KMS-11 (cell line): ENCODE data around the gene TXNRD1.

ENCODE experiments used
- H2AFZ ChIP-seq: fragments of 200-600 bp; sonication (generic); 2 replicates; pipeline ENCODE4 v1.6.1; 2016; ENCODE audit warnings: antibody characterized with exemption, mixed run types, low read depth
- H3K27ac ChIP-seq: fragments of 200-600 bp; sonication (generic); 2 replicates; pipeline ENCODE4 v1.6.1; 2016; ENCODE audit warnings: mild to moderate bottlenecking, mixed run types
- H3K27me3 ChIP-seq: fragments of 200-600 bp; sonication (generic); 2 replicates; pipeline ENCODE4 v1.6.1; 2017; ENCODE audit warnings: mild to moderate bottlenecking, low read depth, mixed run types, moderate library complexity; ENCODE audit not compliant: insufficient read depth
- H3K36me3 ChIP-seq: fragments of 200-600 bp; sonication (generic); 2 replicates; pipeline ENCODE4 v1.6.1; 2017; ENCODE audit warnings: mild to moderate bottlenecking, mixed run types; ENCODE audit not compliant: insufficient read depth
- H3K4me1 ChIP-seq: fragments of 200-600 bp; sonication (generic); 2 replicates; pipeline ENCODE4 v1.6.1; 2016; ENCODE audit warnings: mild to moderate bottlenecking, low read depth, mixed run types; ENCODE audit not compliant: poor library complexity, severe bottlenecking
- H3K4me2 ChIP-seq: fragments of 200-600 bp; sonication (generic); 2 replicates; pipeline ENCODE4 v1.7.0; 2016; ENCODE audit warnings: mild to moderate bottlenecking, mixed run types
- H3K4me3 ChIP-seq: fragments of 200-600 bp; sonication (generic); IDR thresholded peaks from 2 replicates; pipeline ENCODE4 v1.6.1; 2017; ENCODE audit warnings: low read depth, low read length, mixed read lengths; ENCODE audit not compliant: insufficient read depth
- H3K79me2 ChIP-seq: fragments of 200-600 bp; sonication (generic); 2 replicates; pipeline ENCODE4 v1.6.1; 2016; ENCODE audit warnings: low read depth, mixed run types; ENCODE audit not compliant: insufficient read depth
- H3K9ac ChIP-seq: fragments of 200-600 bp; sonication (generic); 2 replicates; pipeline ENCODE4 v1.6.1; 2016; ENCODE audit warnings: mild to moderate bottlenecking, mixed run types
- H4K20me1 ChIP-seq: fragments of 200-600 bp; sonication (generic); 2 replicates; pipeline ENCODE4 v1.6.1; 2016; ENCODE audit warnings: mild to moderate bottlenecking, mixed run types; ENCODE audit not compliant: insufficient read depth
- TF ChIP-seq, protein P1 (sequence below): fragments of 200-600 bp; sonication (generic); conservative IDR thresholded peaks from 2 replicates; pipeline ENCODE4 v1.6.1; 2017; ENCODE audit warnings: low read depth, mild to moderate bottlenecking, antibody characterized with exemption, low read length, moderate library complexity, mixed read lengths

TXNRD1 gene

GRCh38 chr12:104294927-104295668, 79.5 kb downstream of the TXNRD1 start:
- Histone ChIP-seq H4K20me1 (peaks cover 7% of the 10 kb centered on the region; the same call in 1 of the 2 replicates), H3K36me3 (peaks cover 15% of the 10 kb centered on the region; the same call in 1 of the 2 replicates), H3K4me2 (no peak overlapping the region), H3K79me2 (peaks cover 93% of the 10 kb centered on the region), H3K9ac (no peak overlapping the region), H3K4me3 (no peak overlapping the region), H2AFZ (no peak overlapping the region), H3K4me1 (peaks cover 45% of the 10 kb centered on the region), H3K27me3 (no peaks in the 10 kb centered on the region), H3K27ac (no peak overlapping the region)
- TF ChIP-seq, protein P1, sequence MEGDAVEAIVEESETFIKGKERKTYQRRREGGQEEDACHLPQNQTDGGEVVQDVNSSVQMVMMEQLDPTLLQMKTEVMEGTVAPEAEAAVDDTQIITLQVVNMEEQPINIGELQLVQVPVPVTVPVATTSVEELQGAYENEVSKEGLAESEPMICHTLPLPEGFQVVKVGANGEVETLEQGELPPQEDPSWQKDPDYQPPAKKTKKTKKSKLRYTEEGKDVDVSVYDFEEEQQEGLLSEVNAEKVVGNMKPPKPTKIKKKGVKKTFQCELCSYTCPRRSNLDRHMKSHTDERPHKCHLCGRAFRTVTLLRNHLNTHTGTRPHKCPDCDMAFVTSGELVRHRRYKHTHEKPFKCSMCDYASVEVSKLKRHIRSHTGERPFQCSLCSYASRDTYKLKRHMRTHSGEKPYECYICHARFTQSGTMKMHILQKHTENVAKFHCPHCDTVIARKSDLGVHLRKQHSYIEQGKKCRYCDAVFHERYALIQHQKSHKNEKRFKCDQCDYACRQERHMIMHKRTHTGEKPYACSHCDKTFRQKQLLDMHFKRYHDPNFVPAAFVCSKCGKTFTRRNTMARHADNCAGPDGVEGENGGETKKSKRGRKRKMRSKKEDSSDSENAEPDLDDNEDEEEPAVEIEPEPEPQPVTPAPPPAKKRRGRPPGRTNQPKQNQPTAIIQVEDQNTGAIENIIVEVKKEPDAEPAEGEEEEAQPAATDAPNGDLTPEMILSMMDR, result no peak

DNA sequence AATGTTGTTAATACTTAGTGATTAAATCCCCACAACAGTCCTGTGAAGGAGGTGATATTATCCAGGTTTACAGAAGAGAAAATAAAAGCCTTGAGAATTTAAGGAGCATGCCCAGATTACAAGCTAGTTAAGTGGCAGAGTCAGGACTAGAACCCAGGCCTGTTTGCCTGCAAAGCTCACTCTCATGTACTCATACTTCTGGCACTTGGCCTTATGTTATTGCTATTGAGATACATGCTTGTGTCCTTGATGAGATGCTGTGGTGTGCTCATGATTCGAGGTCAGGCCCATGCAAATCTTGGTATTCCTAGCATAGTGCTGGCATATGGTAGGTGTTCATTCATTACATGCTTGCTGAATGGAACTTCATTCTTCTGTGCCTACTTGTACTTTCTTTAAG, 80.4 kb downstream of the TXNRD1 start:
- no peak overlapping the region for H3K4me3 ChIP-seq
- peaks cover 7% of the 10 kb centered on the region; the same call in 1 of the 2 replicates for H4K20me1 ChIP-seq
- H3K4me2 ChIP-seq, result no peak overlapping the region
- H2AFZ ChIP-seq, result no peak overlapping the region
- peaks cover 94% of the 10 kb centered on the region for H3K79me2 ChIP-seq
- TF ChIP-seq, protein P1, result no peak
- no peak overlapping the region for H3K27ac ChIP-seq
- no peak overlapping the region for H3K9ac ChIP-seq
- H3K27me3 ChIP-seq, result no peaks in the 10 kb centered on the region
- peaks cover 43% of the 10 kb centered on the region for H3K4me1 ChIP-seq
- peaks cover 15% of the 10 kb centered on the region; the same call in 1 of the 2 replicates for H3K36me3 ChIP-seq

DNA sequence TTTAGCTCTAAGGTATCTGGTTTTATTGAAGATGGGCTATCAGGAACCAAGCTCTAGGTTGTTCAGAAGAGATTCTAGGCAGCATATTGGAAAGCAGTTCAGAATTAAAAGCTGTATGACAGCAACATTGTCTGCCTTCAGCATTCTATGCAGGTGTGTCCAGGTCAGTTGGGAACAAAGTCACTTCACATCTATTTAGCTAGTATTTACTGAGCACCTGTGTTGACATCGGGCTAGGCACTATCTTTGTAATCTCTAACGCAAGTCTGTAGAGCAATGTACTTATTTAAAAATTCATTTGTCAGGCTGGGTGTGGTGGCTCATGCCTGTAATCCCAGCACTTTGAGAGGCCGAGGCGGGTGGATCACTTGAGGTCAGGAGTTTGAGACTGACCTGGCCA, 81.1 kb downstream of the TXNRD1 start:
- H3K79me2 ChIP-seq, result peaks cover 94% of the 10 kb centered on the region
- H3K27me3 ChIP-seq, result no peaks in the 10 kb centered on the region
- peaks cover 39% of the 10 kb centered on the region for H3K4me1 ChIP-seq
- peaks cover 14% of the 10 kb centered on the region; the same call in 1 of the 2 replicates for H3K36me3 ChIP-seq
- H3K27ac ChIP-seq, result no peak overlapping the region
- H3K4me3 ChIP-seq, result no peak overlapping the region
- no peak overlapping the region for H2AFZ ChIP-seq
- TF ChIP-seq, protein P1, result no peak
- H3K4me2 ChIP-seq, result no peak overlapping the region
- H3K9ac ChIP-seq, result no peak overlapping the region
- peaks cover 7% of the 10 kb centered on the region; the same call in 1 of the 2 replicates for H4K20me1 ChIP-seq

DNA sequence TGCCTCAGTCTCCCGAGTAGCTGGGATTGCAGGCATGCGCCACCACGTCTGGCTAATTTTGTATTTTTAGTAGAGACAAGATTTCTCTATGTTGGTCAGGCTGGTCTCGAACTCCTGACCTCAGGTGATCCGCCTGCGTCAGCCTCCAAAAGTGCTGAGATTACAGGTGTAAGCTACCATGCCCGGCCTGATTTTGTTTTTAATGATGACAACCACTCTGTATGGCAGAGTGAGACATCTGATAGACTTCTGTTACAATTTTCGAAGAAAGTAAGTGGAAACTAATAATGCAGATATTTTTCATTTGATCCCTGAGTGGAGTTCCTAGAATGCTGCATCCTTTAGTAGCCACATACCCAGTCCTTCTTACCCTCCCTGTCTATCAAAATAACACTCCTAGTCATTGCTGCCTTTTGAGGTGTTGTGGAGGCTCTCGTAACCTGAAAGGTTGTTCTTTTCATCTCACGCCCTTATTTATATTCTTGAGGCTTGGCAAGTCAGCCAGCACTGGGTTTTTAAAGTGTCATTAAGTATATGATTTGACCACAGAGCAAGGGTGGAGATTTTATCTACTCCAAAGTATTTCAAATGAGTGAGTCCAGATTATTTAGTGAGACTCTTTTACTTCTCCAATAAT, 82.0 kb downstream of the TXNRD1 start:
- Histone ChIP-seq H3K36me3 (peaks cover 5% of the 10 kb centered on the region; the same call in 1 of the 2 replicates), H3K4me2 (no peak overlapping the region), H3K4me3 (no peak overlapping the region), H2AFZ (no peak overlapping the region), H4K20me1 (peaks cover 7% of the 10 kb centered on the region; the same call in 1 of the 2 replicates), H3K79me2 (peaks cover 94% of the 10 kb centered on the region), H3K27ac (no peak overlapping the region), H3K9ac (no peak overlapping the region), H3K4me1 (peaks cover 36% of the 10 kb centered on the region), H3K27me3 (no peaks in the 10 kb centered on the region)
- TF ChIP-seq, protein P1, result no peak
